HepG2 (cell line): ENCODE data around the gene NFATC2. TPM values are rescaled to one million over a fixed set of nuclear protein-coding genes. Genes with fewer than 3 reads are reported as not detected.

ENCODE experiments used
- ATAC-seq: fragments of 200-7000 bp; cut with Tn5 transposase; 3 replicates; pipeline ENCODE4 v1.9.1; 2020; ENCODE audit warnings: mild to moderate bottlenecking, moderate library complexity
- BruUV-seq: library from RNA; stranded (reverse); fragments of 400-500 nt; replicated peaks from 2 replicates; lab custom pipeline; 2021; lab: Mats Ljungman, UMichigan
- CTCF ChIA-PET: fragments of 300-600 bp; formaldehyde crosslinking; extraction: SDS; loops from one replicate; lab custom pipeline; 2021; ENCODE audit warnings: low total read pairs, inconsistent platforms, low intra/inter-chr PET ratio; lab: Yijun Ruan, JAX
- POLR2A ChIA-PET: fragments of 350-600 bp; sonication (Branson Sonifier 250); formaldehyde crosslinking; loops from one replicate; lab custom pipeline; 2020; ENCODE audit warnings: antibody characterized with exemption, inconsistent platforms; lab: Yijun Ruan, JAX
- DNase-seq: peaks from one replicate; pipeline ENCODE4 v3.0.0-alpha.2; 2015; ENCODE audit warnings: low spot score
- FAIRE-seq: peaks from 3 replicates; lab custom pipeline; 2011; peaks lifted over from hg19 to GRCh38; lab: Jason Lieb, UNC
- H2AFZ ChIP-seq: one replicate; pipeline ENCODE4 v1.6.1; 2011; ENCODE audit warnings: low read length, inconsistent platforms
- H3K27ac ChIP-seq: fragments of 300-600 bp; 3 replicates; pipeline ENCODE4 v1.8.0; 2011; ENCODE audit warnings: mixed run types, mild to moderate bottlenecking, mixed read lengths, low read length, inconsistent platforms; ENCODE audit not compliant: insufficient read depth; ENCODE audit errors: extremely low read length
- H3K27me3 ChIP-seq, 2 experiments: fragments of 200-600 bp in 1 of 2; 2 replicates in 1 of 2; 3 replicates in 1 of 2; pipeline versions ENCODE4 v1.6.0 to v1.8.0; 2011; ENCODE audit warnings: low read length in 2 of 2, mild to moderate bottlenecking in 2 of 2, moderate library complexity in 2 of 2, inconsistent platforms in 1 of 2; ENCODE audit not compliant: insufficient read depth in 2 of 2, control insufficient read depth in 1 of 2
- H3K36me3 ChIP-seq, 2 experiments: fragments of 200-600 bp in 1 of 2; replicated peaks in 1 of 2; 2 replicates in 1 of 2; 3 replicates in 1 of 2; pipeline versions ENCODE4 v1.5.1 to v1.8.0; 2011; ENCODE audit warnings: low read length in 2 of 2, inconsistent platforms in 1 of 2; ENCODE audit not compliant: insufficient read depth in 2 of 2, control insufficient read depth in 1 of 2
- H3K4me1 ChIP-seq: 2 replicates; pipeline ENCODE4 v1.5.1; 2012; ENCODE audit warnings: low read length, inconsistent platforms; ENCODE audit not compliant: insufficient read depth
- H3K4me2 ChIP-seq: 2 replicates; pipeline ENCODE4 v1.6.0; 2011; ENCODE audit warnings: low read depth, low read length, inconsistent platforms
- H3K4me3 ChIP-seq, 3 experiments: fragments of 200-600 bp in 1 of 3; sonication (generic), shearing (Covaris generic) in 1 of 3; replicated peaks in 1 of 3; 2 replicates each; pipeline ENCODE4 v1.5.1; 2011 to 2016; ENCODE audit warnings: low read length in 3 of 3, inconsistent platforms in 2 of 3, low read depth in 2 of 3, mild to moderate bottlenecking in 2 of 3, control low read depth in 1 of 3, mixed read lengths in 1 of 3; ENCODE audit not compliant: insufficient read depth in 1 of 3
- H3K79me2 ChIP-seq: one replicate; pipeline ENCODE4 v1.6.1; 2011; ENCODE audit warnings: low read length, inconsistent platforms; ENCODE audit not compliant: insufficient read depth
- H3K9ac ChIP-seq: 2 replicates; pipeline ENCODE4 v1.6.0; 2011; ENCODE audit warnings: mild to moderate bottlenecking, low read depth, low read length, inconsistent platforms; ENCODE audit not compliant: insufficient read depth
- H3K9me3 ChIP-seq: 2 replicates; pipeline ENCODE4 v1.5.1; 2012; ENCODE audit warnings: mild to moderate bottlenecking, low read length
- H4K20me1 ChIP-seq: 2 replicates; pipeline ENCODE4 v1.6.0; 2011; ENCODE audit warnings: inconsistent platforms, mild to moderate bottlenecking, low read length, moderate library complexity; ENCODE audit not compliant: insufficient read depth
- FOSL2 ChIP-seq: sonication (generic); formaldehyde crosslinking; IDR thresholded peaks from 2 replicates; pipeline ENCODE4 v1.4.0; 2020; ENCODE audit warnings: missing genetic modification reagents
- SMARCE1 ChIP-seq: fragments of 450-650 bp; IDR thresholded peaks from 2 replicates; pipeline ENCODE4 v1.6.1; 2017; ENCODE audit warnings: borderline replicate concordance
- ZNF275 ChIP-seq: sonication (generic); formaldehyde crosslinking; IDR thresholded peaks from 2 replicates; pipeline ENCODE4 v1.8.0; 2022; ENCODE audit warnings: missing genetic modification reagents, mild to moderate bottlenecking, inconsistent platforms, borderline replicate concordance
- ZNF652 ChIP-seq: IDR thresholded peaks from 2 replicates; pipeline ENCODE4 v1.6.1; 2016; ENCODE audit warnings: low read depth, borderline replicate concordance
- ZNF703 ChIP-seq: sonication (generic); formaldehyde crosslinking; IDR thresholded peaks from 2 replicates; pipeline ENCODE4 v1.5.1; 2020; ENCODE audit warnings: missing genetic modification reagents, mild to moderate bottlenecking, moderate library complexity, borderline replicate concordance
- ZSCAN29 ChIP-seq: sonication (generic); formaldehyde crosslinking; conservative IDR thresholded peaks from 2 replicates; pipeline ENCODE4 v1.4.0; 2020; ENCODE audit warnings: mild to moderate bottlenecking, missing genetic modification reagents
- WGBS: methylation state at CpG from one replicate; pipeline ENCODE4 v1.1.6; 2017; ENCODE audit warnings: low lambda C conversion rate; 5-methylcytosine and 5-hydroxymethylcytosine counted together
- in situ Hi-C: cut with HindIII; loops from 2 replicates; pipeline ENCODE4 v1.10.0; 2017; ENCODE audit warnings: low pct_unique_long_range_greater_than_20kb; ENCODE audit not compliant: extremely low pct_ligation_motif_present
- intact Hi-C: fragments of 100-400 bp; cut with micrococcal nuclease; formaldehyde crosslinking; loops from one replicate; pipeline ENCODE4 v1.10.0; 2022; ENCODE audit not compliant: unreplicated experiment
- polyA plus RNA-seq, 8 experiments: library from polyadenylated mRNA; depleted of rRNA in 3 of 8; stranded (reverse) in 7 of 8; unstranded in 1 of 8; fragments of >200 nt; fragmentation: Illumina TruSeq in 4 of 8; extraction: Trizol in 4 of 8; gene quantifications; 2 replicates each; pipeline versions ENCODE4 v1.2.1 to v1.2.3, GENCODE V29; 2011 to 2016; ENCODE audit warnings: low read depth in 4 of 8, missing spikeins in 1 of 8, mixed read lengths in 1 of 8; ENCODE audit not compliant: insufficient read depth in 1 of 8
- total RNA-seq, 5 experiments: library from RNA; depleted of rRNA; stranded (reverse); fragments of >200 nt; fragmentation: Illumina TruSeq; extraction: Trizol; gene quantifications; 2 replicates each; pipeline ENCODE4 v1.2.3, GENCODE V29; 2016; ENCODE audit warnings: low read depth in 1 of 5

Gene NFATC2
- total and polyA plus RNA-seq, 2 of the 13 experiments (the other 11 are each of a cell fraction or from before 2014, with no cell fraction given), result 1.9 to 3.3 TPM

DNA sequence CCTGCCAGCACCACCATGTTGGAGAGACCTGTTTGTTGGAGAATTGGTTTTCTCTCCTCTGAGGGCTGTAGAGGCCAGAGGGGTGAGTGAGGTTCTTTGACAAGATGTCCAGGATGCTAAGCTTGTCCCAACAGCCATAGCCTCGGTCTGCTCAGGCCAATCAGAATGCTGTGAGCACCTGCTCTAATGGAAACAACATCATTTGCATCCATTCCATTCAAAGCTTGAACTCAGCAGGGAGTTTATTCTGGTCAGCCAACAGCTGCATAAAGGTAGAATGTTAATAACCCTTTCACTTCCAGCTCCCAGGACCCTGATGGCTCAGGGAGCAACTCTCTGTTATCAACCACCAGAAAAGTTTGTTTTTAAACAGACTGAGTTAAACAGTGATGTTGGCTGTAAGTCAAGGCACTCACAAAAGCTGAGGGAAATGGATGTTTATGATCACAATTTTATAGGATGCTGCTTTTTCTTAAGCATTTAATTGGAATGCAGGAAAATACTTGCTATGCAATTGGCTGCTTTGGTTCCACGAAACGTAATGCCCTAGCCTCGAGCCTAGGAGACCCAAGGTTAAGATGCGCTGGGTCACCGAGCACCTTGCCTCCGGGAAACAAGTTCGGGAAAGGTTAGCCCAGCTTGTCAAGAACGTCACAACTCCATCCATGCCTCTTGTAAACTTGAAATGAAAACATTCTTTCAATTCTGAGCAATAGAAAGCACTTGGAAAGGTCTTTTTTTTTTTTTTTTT is 155.2 kb downstream of the NFATC2 start:
- 91% methylated on average over 9 of the region's 9 CpGs for WGBS
- intact Hi-C loops, result loop anchor here (2.0 to 10.0 kb wide), 2 partner anchors 68 to 154 kb away; no protein-coding TSS in a partner anchor
- FAIRE-seq, result no peak
- no peaks in the 10 kb centered on the region for H3K9me3 ChIP-seq
- no peaks in the 10 kb centered on the region for H3K79me2 ChIP-seq
- no TSS peak for BruUV-seq
- no peak overlapping the region for H2AFZ ChIP-seq
- H3K27me3 ChIP-seq, result no peaks in the 10 kb centered on the region
- CTCF ChIA-PET, result interaction anchor here (2.4 kb wide), 1 partner anchor 208 kb away, joined by 25 read pairs; no protein-coding TSS in a partner anchor
- H4K20me1 ChIP-seq, result no peaks in the 10 kb centered on the region
- in situ Hi-C loops, result no loop called here
- H3K4me2 ChIP-seq, result no peak overlapping the region
- ATAC-seq, result no peak
- no peak overlapping the region for H3K9ac ChIP-seq
- H3K4me1 ChIP-seq, result no peaks in the 10 kb centered on the region
- DNase-seq, result no peak
- H3K4me3 ChIP-seq, result no peak overlapping the region
- TF ChIP-seq ZSCAN29 (CRISPR knock-in tag) (no peak), ZNF652 (CRISPR knock-in tag) (0 out of 2 replicates have a peak, but pooled peaks have one; percentile 18)
- H3K27ac ChIP-seq, result no peak overlapping the region
- POLR2A ChIA-PET, result no interaction called here
- peaks cover 1 to 7% of the 10 kb centered on the region in 2 experiments; a peak in 3 of 5 replicates for H3K36me3 ChIP-seq

DNA sequence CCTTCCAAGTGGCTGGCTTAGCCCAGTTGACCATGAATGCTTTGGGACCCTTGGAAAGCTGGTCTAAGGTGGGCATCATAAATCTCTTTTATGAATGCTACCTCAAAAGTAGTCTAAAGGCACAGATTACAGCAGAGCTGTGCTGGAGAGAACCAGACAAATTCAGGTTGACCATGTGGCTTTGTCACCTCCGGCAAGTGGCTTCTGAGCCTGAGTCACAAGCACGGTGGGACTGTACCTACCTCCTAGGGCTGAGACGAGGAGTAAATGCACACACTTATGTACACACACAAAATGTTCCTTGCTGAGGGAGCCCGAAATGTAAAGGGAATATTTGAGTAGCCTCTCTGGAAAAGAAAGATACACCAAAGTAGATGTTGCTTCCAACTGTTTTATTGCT is 155.9 kb downstream of the NFATC2 start:
- Histone ChIP-seq H3K36me3 (peaks cover 0 to 5% of the 10 kb centered on the region in 2 experiments; a peak in 3 of 5 replicates), H3K4me3 (no peak overlapping the region), H3K9me3 (no peaks in the 10 kb centered on the region), H4K20me1 (no peaks in the 10 kb centered on the region), H3K27ac (no peak overlapping the region), H3K79me2 (no peaks in the 10 kb centered on the region), H3K9ac (no peak overlapping the region), H3K4me1 (no peaks in the 10 kb centered on the region), H2AFZ (no peak overlapping the region), H3K4me2 (no peak overlapping the region), H3K27me3 (no peaks in the 10 kb centered on the region)
- TF ChIP-seq SMARCE1 (no peak), FOSL2 (CRISPR knock-in tag) (no peak), ZNF275 (no peak), ZNF703 (CRISPR knock-in tag) (no peak)
- in situ Hi-C loops (no loop called here), intact Hi-C loops (loop anchor here (1.0 to 10.0 kb wide), 3 partner anchors 68 to 209 kb away; no protein-coding TSS in a partner anchor)
- 91% methylated on average over 4 of the region's 4 CpGs for WGBS
- BruUV-seq, result no TSS peak
- CTCF ChIA-PET, result interaction anchor here (1.3 to 2.4 kb wide), 2 partner anchors 156 to 209 kb away, joined by 4 to 25 read pairs; partner anchors contain the start of gene NFATC2
- DNase-seq (no peak), ATAC-seq (no peak), FAIRE-seq (no peak)
- POLR2A ChIA-PET, result no interaction called here
